ENCODE results near the gene LIPE.

The LIPE gene

GRCh38 chr19:42352301-42353259 lies 74.6 kb downstream of the LIPE start:
- no peak for DNase-seq
